ENCODE results near the gene IFNAR2. TPM values are rescaled to one million over a fixed set of nuclear protein-coding genes. Genes with fewer than 3 reads are reported as not detected.

IFNAR2 gene
- total RNA-seq, 1 experiment from 2014 or later: 12.3 TPM

DNA sequence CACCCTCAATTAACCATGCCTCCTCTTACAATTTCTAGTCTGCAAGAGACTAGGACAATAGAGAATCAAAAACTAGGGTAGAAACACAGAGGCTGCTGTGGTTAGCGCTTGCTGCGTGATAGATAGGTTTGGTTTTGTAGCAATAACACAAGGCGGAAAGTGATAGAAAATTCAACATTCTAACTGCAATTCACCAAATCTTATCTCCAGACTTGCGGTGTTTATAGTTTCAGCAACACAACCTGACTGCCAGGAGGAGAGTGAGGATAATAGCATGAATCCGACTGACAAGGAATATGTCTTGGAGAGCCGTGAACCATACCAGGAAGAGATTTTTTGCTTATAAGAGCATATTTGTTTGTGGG, 30.7 kb upstream of the IFNAR2 start:
- intact Hi-C loops (cut with micrococcal nuclease): loop anchor here (1.0 to 5.0 kb wide), 4 partner anchors 67 to 408 kb away; no protein-coding TSS in a partner anchor
- H3K27ac ChIP-seq (ENCODE audit: low read depth, low read length): no peak overlapping the region
- CTCF ChIA-PET: interaction anchor here (1.1 to 3.3 kb wide), 2 partner anchors 246 to 366 kb away, joined by 4 to 32 read pairs; no protein-coding TSS in a partner anchor
- H3K9ac ChIP-seq (ENCODE audit: low read length): no peak overlapping the region
- peaks cover 1 to 24% of the 10 kb centered on the region in 2 experiments for H3K4me1 ChIP-seq (ENCODE audit: control insufficient read depth in 1 of 2, insufficient read depth in 2 of 2, low read length in 2 of 2)
- DNase-seq (ENCODE audit: low read depth, low spot score): no peak
- H3K36me3 ChIP-seq (ENCODE audit: control insufficient read depth in 1 of 2, insufficient read depth in 2 of 2, low read length in 2 of 2): no peaks in the 10 kb centered on the region
- H3K79me2 ChIP-seq (ENCODE audit: insufficient read depth, low read length): no peaks in the 10 kb centered on the region
- ATAC-seq: no peak
- POLR2A ChIA-PET: no interaction called here
- TF ChIP-seq EZH2phosphoT487 (IDR thresholded peaks at IDR 0.05; ENCODE audit: borderline replicate concordance) (no peak), SP1 (IDR thresholded peaks at IDR 0.05; ENCODE audit: low read depth) (no peak), ELF1 (IDR thresholded peaks at IDR 0.05; ENCODE audit: borderline replicate concordance, low read depth) (no peak), FOSL1 (IDR thresholded peaks at IDR 0.05; ENCODE audit: low read depth) (no peak), ZFX (IDR thresholded peaks at IDR 0.05) (no peak), SRF (IDR thresholded peaks at IDR 0.05; ENCODE audit: low read depth) (no peak), RAD21 (IDR thresholded peaks at IDR 0.05; ENCODE audit: low read depth) (no peak), CEBPB (IDR thresholded peaks at IDR 0.05; ENCODE audit: low read depth) (no peak), POLR2A (IDR thresholded peaks at IDR 0.05; ENCODE audit: borderline replicate concordance, extremely low read depth, insufficient read depth, insufficient read length) (no peak)
- TF ChIP-seq, protein P1, sequence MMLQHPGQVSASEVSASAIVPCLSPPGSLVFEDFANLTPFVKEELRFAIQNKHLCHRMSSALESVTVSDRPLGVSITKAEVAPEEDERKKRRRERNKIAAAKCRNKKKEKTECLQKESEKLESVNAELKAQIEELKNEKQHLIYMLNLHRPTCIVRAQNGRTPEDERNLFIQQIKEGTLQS (IDR thresholded peaks at IDR 0.05): no peak
- TF ChIP-seq, protein P2, sequence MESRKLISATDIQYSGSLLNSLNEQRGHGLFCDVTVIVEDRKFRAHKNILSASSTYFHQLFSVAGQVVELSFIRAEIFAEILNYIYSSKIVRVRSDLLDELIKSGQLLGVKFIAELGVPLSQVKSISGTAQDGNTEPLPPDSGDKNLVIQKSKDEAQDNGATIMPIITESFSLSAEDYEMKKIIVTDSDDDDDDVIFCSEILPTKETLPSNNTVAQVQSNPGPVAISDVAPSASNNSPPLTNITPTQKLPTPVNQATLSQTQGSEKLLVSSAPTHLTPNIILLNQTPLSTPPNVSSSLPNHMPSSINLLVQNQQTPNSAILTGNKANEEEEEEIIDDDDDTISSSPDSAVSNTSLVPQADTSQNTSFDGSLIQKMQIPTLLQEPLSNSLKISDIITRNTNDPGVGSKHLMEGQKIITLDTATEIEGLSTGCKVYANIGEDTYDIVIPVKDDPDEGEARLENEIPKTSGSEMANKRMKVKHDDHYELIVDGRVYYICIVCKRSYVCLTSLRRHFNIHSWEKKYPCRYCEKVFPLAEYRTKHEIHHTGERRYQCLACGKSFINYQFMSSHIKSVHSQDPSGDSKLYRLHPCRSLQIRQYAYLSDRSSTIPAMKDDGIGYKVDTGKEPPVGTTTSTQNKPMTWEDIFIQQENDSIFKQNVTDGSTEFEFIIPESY (IDR thresholded peaks at IDR 0.05; ENCODE audit: extremely low read depth, insufficient replicate concordance, low read length): no peak
- BruUV-seq (replicated peaks): no TSS peak
- RAD21 ChIA-PET (ENCODE audit: low non-redundant PET in 1 of 2, low total read pairs in 2 of 2, uncharacterized antibody in 2 of 2, unreplicated experiment in 2 of 2): no interaction called here
- no peaks in the 10 kb centered on the region for H3K9me3 ChIP-seq (ENCODE audit: control insufficient read depth in 1 of 2, insufficient read depth in 1 of 2, low read depth in 1 of 2, low read length in 2 of 2)
- no peak overlapping the region for H3K4me2 ChIP-seq (ENCODE audit: low read length)
- no peaks in the 10 kb centered on the region for H4K20me1 ChIP-seq (ENCODE audit: insufficient read depth)
- H3K27me3 ChIP-seq (ENCODE audit: insufficient read depth, low read length): no peaks in the 10 kb centered on the region
- no peaks in the 10 kb centered on the region for H3K9me2 ChIP-seq (ENCODE audit: insufficient read depth)
- no peak overlapping the region for H3K4me3 ChIP-seq (replicated peaks in 1 of 2; ENCODE audit: low read depth in 1 of 2, low read length in 2 of 2)
- no peak overlapping the region for H2AFZ ChIP-seq (ENCODE audit: low read depth, low read length, poor library complexity, severe bottlenecking)
